Stimulated activated CD8-positive, alpha-beta memory T cell treated with anti-CD3 and anti-CD28 coated beads, Interleukin-7, amount 100 ng/mL, for 24 hours (primary cell): ENCODE results near the gene SFT2D2.

Experiments used
- DNase-seq: peaks from one replicate; pipeline ENCODE4 v3.0.0-alpha.2; 2020; ENCODE audit warnings: low read depth

SFT2D2 gene

DNA sequence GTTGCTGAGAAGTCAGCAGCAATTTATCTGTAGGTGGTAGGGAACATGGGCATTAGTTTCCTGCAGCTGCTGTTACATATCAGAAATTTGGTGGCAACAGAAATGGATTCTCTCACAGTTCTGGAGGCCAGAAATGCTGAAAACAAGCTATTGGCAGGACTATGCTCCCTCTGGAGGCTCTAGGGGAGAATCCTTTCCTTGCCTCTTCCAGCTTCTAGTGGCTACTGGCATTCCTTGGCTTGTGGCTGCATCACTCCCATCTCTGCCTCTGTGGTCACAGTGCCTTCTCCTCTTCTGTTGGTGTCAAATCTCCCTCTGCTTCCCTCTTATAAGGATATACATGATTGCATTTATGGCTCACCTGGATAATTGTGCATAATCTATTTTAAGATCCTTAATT is 2.5 kb upstream of the SFT2D2 start:
- no peak for DNase-seq

GRCh38 chr1:168223681-168224540 is 1.9 kb upstream of the SFT2D2 start:
- no peak for DNase-seq

GRCh38 chr1:168224991-168225390 is 813 bp upstream of the SFT2D2 start:
- no peak for DNase-seq

DNA sequence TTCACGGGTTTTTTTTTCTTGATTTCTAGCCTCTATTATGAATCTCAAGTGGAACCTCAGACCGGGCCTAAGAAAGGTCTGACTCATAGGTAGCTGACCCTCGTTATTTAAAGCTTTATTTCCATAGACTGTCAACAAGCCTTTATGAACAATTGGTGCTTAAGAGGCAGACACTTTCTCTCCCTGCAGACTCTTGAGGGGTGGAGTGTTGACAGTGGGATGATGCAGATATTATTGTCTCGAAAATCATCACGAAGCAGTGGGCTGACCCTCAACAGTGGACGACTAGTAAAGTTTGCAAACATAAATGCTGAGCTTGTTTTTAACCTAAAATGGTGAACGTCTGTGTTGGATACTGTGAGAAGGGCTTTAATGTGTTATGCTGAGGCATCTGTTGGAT is 1.8 kb downstream of the SFT2D2 start:
- no peak for DNase-seq

DNA sequence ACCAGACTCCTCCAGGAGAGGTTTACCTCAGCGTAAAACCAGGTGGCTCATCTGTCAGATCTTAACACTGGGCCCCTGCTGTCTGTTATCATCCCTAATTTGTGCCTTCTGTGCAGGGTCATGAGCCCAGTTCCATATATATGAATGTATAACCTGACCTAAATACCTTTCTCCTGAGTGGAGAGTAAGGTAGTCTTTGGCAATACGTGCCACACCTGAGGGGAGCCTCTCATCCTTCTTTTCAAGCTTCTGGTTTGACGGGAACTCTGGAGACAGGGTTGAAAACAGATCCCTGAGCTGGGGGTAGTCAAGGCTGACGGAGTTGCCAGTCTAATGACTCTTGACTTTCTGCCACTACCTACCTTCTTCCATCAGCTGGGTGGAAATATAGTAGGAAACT is 4.1 kb downstream of the SFT2D2 start:
- DNase-seq = no peak

GRCh38 chr1:168230709-168231108 is 4.9 kb downstream of the SFT2D2 start:
- no peak for DNase-seq

DNA sequence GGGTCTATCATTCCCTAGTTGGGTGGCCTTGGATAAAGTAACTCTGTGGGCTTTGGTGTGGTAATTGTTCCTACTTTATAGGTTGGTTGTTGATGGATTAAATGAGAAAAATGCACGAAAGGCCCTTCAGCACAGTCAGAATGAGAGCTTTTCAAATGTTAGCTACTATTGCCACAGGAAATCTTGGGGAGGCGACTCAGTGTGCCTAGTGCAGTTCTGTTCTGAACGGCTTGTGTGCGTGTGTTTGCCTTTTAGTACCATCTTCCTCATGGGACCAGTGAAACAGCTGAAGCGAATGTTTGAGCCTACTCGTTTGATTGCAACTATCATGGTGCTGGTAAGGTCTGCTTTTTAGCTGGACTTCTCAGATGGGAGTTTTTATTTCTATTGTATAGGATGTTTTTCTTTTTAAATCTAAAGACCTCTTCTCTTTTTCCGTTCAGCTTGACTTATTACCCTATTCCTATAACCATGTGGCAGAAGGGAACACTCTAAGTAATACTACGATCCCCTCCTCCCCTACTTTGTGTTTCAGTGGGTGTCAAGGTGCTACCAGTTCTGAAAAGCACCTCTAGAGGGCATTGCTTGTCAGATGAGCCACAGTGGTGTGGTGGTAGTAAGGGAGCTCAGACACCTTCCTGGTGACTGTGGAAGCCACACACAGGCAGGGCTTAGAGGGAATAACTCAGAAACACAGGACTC is 9.2 kb downstream of the SFT2D2 start:
- DNase-seq = no peak

- DNase-seq = no peak
These were observed 9.7 kb downstream of the SFT2D2 start for GRCh38 chr1:168235548-168235885.

DNA sequence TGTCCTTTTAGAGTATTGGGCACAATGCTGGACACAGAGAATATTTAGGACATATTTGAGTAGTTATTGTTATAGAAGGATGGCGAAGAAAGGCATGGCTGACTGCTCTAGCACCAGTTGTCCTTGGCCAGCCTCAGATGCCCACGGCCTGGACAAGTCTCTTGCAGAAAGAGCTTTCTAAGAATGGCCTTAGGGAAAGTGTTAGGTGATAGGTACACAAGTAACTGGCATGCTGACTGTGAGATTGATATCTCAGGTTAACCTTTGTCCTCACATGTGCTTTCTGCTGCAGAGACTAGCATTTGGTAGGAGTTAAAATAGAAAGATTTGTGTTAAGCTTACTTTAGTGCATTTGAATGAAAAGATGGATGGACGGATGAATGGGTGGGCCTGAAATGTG is 10.1 kb downstream of the SFT2D2 start:
- DNase-seq = no peak

- no peak for DNase-seq
These were observed 11.2 kb downstream of the SFT2D2 start for GRCh38 chr1:168236836-168237611.

DNA sequence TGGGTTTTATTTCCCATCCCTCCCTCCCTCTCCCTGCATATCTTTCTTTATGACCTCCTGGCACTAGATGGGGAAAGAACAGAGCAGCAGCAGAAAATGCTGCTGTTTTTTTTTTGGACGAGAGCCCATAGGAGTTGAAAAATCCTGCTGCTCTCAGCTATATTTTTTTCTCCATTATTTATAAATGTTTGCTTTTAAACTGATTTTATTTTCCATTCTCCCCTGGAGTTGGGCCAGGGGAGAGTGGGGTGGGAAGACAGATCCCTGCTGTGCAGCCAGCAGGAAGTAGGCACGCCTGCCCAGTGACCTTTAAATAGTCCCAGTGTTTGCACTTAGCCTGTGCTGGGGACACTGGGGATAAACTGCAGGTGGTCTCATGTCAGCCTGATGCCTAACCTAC is 17.4 kb downstream of the SFT2D2 start:
- no peak for DNase-seq

DNA sequence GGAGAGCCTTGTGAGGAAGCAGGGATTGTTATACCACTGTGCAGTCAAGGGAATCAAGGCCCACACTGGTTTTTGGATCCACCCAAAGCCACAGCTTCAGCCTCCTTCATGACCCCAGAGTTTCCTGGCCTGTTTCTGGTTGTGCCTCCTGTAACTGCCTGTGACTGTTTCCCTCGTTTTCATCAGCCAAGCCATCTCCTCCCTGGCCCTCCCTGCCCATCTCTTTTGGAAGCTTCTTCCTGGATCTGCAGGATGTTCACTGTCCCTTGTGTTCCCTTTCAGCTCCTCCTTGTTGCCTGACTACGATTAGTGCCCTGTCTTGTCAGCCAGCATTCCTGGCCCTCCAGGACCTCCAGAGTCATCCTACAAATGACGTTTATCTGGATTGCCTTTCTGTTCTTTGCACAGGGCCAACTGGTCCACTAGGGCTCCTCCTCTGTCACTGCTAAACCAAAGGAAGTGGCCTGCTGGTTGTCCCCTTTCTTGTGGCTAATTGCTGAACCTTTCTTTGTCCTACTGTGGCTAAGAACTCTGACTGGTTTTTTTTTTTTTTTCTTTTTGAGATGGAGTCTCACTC is 17.9 kb downstream of the SFT2D2 start:
- DNase-seq = no peak

- DNase-seq = no peak
These were observed 19.2 kb downstream of the SFT2D2 start for GRCh38 chr1:168245042-168245441.

- no peak for DNase-seq
These were observed 20.7 kb downstream of the SFT2D2 start for GRCh38 chr1:168246506-168246905.

DNA sequence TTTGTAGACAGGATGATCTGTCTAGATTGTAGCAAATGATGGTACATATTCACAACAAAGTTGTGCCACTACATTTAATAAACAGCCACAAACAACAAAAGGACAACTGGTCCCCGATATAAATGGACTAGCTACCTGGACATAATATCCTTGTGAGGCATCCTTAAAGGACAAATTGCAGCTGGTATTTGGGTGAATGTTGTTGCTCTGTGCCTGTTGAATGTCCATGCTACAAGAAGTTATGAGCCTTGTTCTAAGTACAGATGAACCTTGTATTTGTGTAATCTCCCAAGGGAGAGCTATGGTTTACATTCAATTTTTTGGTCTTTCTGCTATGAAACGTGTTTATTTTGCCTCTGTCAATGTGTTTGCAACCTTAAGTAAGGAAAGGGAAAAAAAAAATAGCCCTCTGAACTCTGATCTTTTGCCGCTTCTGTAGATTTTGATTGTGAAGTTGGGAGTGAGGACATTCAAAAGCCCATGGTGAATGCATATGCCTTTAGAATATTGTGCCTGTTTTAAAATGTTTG is 26.5 kb downstream of the SFT2D2 start:
- no peak for DNase-seq

DNA sequence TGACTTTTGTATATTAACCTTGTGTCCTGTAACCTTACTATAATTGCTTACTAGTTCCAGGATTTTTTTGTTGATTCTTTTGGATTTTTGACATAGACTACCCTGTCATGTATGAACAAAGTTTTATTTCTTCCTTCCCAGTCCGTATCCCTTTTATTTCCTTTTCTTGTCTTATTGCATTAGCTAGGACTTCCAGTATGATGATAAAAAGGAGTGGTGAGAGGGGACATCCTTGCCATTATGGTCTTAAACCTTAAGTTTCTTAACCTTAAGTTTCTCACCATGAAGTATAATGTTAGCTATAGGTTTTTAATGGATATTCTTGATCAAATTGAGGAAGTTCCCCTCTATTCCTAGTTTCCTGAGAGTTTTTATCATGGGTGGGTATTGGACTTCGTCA is 30.4 kb downstream of the SFT2D2 start:
- DNase-seq = no peak

DNA sequence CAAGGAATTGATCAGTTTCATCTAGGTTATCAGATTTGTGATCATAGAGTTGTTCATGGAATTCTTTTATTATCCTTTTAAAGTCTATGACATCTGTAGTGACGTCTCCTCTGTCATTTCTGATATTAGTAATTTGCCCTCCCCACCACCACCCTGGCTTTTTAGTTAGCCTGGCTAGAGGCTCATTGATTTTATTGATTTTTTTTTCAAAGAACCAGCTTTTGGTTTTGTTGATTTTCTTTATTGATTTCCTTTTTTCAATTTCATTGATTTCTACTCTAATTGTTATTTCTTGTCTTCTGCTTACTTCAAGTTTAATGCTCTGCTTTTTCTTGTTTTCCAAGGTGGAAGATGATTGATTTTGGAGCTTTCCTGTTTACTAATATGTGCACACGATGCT is 31.6 kb downstream of the SFT2D2 start:
- no peak for DNase-seq

- no peak for DNase-seq
These were observed 33.8 kb downstream of the SFT2D2 start for GRCh38 chr1:168259567-168259966.

DNA sequence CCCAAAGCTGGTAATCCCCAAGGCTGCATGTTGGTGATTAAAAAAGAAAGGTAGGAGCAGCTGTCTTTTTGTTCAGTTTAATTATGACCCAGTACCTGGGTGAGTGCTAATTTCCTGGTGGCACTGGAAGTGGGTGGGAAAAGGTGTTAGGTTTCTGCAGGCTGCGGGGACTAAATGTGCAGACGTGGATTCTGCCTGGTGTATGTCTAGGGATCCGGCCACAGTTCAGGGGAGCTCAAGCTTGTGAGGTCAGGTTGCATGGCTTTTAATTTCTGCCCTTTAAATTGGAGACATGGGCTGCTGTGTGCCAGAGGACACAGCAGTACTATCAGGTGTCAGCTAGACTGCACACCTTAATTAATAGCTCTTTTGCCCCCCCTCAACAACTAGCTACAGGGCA is 34.6 kb downstream of the SFT2D2 start:
- DNase-seq = no peak

- DNase-seq = no peak
These were observed 35.6 kb downstream of the SFT2D2 start for GRCh38 chr1:168261390-168261789.

- DNase-seq = no peak
These were observed 37.3 kb downstream of the SFT2D2 start for GRCh38 chr1:168263130-168263529.

- no peak for DNase-seq
These were observed 38.5 kb downstream of the SFT2D2 start for GRCh38 chr1:168264296-168264695.
